Endometrial microvascular endothelial cells (primary cell): ENCODE measurements around the gene TTC31. TPM values are rescaled to one million over a fixed set of nuclear protein-coding genes. Genes with fewer than 3 reads are reported as not detected.

Experiments used
- in situ Hi-C: cut with HindIII; loops from 2 replicates; pipeline ENCODE4 v1.10.0; 2017; ENCODE audit warnings: low sequenced_read_pairs, low pct_unique_long_range_greater_than_20kb; ENCODE audit errors: inconsistent ontology term
- total RNA-seq: library from RNA; depleted of rRNA; stranded (reverse); fragments of >200 nt; gene quantifications from one replicate; pipeline ENCODE4 v1.2.3, GENCODE V29; 2015; ENCODE audit errors: inconsistent ontology term

Gene TTC31
- total RNA-seq, 1 donor from 2014 or later, result 33.7 TPM

DNA sequence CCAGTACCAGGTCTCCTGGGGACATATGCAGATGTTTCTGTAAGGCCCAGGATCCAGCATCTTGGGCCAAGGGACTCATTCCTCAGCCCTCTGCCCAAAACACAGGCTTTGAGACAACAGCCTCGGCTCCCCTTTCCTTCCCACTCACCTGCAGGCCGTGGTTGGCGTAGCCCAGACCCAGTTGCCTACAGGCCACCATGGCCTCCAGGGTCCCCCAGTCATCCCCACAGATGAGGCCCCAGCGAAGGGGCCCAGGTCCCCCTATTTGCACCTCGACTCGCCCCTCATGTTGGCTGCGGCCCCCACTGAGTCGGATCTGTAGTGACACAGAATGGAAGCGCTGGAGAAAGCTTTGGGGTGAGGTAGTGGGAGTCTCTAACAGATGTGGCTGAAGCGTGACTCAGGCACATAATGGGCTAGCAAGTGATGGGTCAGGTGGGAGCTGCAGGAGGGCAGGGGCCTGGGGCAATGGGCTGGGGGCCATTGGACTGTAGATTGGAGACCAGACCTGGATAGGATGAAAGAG, 52.6 kb downstream of the TTC31 start:
- in situ Hi-C loops, result no loop called here

DNA sequence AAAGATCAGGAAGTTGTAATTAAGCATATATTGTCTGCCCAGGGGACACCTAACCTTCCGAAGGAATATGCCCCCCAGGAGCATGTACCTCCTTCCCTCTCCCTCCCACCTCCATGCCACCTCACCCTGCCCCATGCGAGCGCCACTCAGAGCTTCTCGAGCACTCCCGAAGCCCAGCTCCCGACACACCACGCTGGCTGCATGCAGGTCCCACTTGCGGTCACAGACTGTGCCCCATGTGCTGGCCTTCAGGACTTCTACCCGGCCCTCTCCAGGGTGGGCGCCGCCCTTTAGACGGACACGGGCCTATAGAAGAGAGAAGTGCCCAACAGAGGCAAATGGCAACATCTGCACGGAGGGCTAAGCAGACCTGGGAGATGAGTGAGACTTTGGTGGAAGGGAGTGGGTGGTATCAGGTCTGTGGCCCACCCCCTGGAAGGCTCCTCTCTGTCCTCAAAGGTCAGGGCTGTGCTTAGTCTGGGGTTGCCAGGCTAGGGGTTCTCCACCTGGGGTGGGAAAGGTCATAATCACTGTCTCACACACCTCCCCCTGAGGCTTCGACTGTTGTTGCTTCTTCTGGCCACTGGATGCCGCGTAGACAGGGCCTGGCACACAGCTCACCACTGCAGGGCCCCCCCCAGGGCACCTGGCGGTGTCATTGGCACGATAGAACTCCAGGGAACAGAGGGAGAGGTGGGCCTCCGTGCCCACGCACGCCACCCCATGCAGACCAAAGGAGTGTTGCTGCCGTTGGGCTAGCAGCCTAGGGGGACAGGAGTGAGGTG, 53.5 kb downstream of the TTC31 start:
- in situ Hi-C loops, result no loop called here

DNA sequence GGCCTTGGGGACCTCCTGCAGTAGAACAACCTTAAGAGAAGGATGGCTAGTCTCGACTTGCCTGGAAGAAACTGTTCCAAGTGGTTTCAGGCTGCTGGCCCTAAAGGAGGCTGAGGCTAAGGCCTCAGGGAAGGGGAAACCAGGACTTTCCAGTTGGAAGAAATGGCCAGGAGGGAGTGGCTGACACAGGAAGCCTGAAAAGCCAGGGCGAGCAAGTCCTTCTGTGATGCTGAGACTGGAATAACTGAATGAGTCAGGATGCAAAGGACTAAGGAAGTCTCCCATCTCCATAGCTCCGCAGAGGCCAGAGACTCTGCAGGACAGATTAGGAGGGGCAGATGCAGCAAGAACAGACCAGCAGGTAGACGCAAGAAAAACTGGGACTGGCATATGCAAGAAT, 54.3 kb downstream of the TTC31 start:
- in situ Hi-C loops, result no loop called here

DNA sequence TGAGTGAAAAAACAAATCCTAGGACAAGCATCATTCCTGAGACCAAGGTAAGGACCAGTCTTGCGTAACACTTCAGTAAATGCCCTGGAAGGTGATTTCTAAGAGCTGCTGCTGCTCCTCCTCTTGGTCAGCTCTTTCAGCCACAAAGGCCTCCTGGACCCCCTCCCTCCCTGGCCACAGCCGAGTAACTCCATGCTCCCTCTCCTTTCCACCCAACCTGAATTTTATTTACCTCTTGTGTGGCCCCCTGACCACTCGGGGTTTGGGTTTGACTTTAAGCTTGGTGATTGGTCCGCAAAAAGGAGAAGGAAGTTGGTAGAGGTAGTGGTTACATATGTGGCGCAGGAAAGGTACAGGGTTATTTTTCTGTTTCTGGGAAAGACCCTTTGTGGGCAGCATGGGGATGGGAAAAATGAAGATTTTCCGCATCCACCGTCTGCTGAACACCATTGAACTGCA, 56.0 kb downstream of the TTC31 start:
- in situ Hi-C loops, result no loop called here

DNA sequence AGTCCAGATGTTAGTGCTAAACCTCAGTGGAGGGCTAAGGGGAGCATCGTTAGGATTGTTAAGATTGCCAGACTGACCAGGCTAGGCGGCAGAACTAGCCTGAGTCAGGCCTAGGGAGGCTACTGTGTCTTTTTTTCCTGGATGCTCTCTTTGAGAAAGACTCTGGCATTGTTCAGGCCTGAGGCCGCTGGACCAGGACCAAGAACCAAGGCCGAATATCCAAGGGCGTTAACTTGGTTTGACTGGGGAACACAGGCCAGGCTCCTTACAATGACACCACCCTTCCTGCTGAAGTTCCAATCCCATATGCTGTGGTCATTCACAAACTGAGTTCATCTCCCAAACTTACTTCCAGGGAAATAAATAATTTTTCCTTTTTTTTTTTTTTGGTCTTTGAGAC, 57.4 kb downstream of the TTC31 start:
- in situ Hi-C loops, result no loop called here

DNA sequence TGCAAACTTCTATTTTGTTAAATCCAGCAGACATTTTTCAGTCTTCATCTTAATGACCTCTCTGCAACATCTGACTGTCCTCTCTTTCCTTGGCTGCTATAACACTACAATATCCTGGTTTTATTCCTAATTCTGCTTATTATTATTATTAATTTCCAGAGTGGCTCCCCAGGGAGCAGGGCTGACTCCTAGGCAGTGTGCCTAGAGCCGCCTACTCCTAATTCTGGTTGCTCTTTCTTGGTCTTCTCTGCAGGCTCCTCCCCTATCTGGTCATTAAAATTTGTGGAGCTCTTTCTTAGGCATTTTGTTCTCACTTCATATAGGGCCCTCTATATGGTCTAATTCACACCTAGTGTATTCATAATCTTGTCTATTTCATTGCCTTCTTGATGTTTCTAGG, 60.1 kb downstream of the TTC31 start:
- in situ Hi-C loops, result no loop called here

Other genes with a start within 250 kb of the TTC31 start
- gene SLC4A5, start 139.7 kb upstream of the TTC31 start, total RNA-seq, result 0.37 TPM
- gene DCTN1, start 102.8 kb upstream of the TTC31 start, total RNA-seq, result 121 TPM
- gene C2orf81, start 61.5 kb upstream of the TTC31 start, total RNA-seq, result 0.46 TPM
- gene WDR54, start 61.4 kb upstream of the TTC31 start, total RNA-seq, result 28.4 TPM
- 1.0 TPM for gene RTKN, start 41.1 kb upstream of the TTC31 start, total RNA-seq
- 13.2 TPM for gene INO80B, start 28.0 kb upstream of the TTC31 start, total RNA-seq
- gene WBP1, start 24.6 kb upstream of the TTC31 start, total RNA-seq, result 40.0 TPM
- gene MOGS, start 17.7 kb upstream of the TTC31 start, total RNA-seq, result 92.7 TPM
- gene MRPL53, start 10.4 kb upstream of the TTC31 start, total RNA-seq, result 29.5 TPM
- gene CCDC142, start 83 bp upstream of the TTC31 start, total RNA-seq, result 7.1 TPM
- 2.5 TPM for gene LBX2, start 16.5 kb downstream of the TTC31 start, total RNA-seq
- gene PCGF1, start 24.6 kb downstream of the TTC31 start, total RNA-seq, result 17.2 TPM
- gene TLX2, start 31.4 kb downstream of the TTC31 start, total RNA-seq, result not detected
- 0.19 TPM for gene DQX1, start 43.1 kb downstream of the TTC31 start, total RNA-seq
- gene AUP1, start 46.6 kb downstream of the TTC31 start, total RNA-seq, result 135 TPM
- 42.1 TPM for gene HTRA2, start 46.9 kb downstream of the TTC31 start, total RNA-seq
- 0.65 TPM for gene LOXL3, start 70.9 kb downstream of the TTC31 start, total RNA-seq
- 9.1 TPM for gene DOK1, start 71.6 kb downstream of the TTC31 start, total RNA-seq
- 0.09 TPM for gene M1AP, start 165.2 kb downstream of the TTC31 start, total RNA-seq
- 13.2 TPM for gene SEMA4F, start 171.2 kb downstream of the TTC31 start, total RNA-seq